K562 (cell line): Measurements from ENCODE around the gene CCDC106. TPM values are rescaled to one million over a fixed set of nuclear protein-coding genes. Genes with fewer than 3 reads are reported as not detected.

Source experiments
- ATAC-seq: fragments of 200-7000 bp; cut with Tn5 transposase; 3 replicates; pipeline ENCODE4 v1.9.1; 2020; ENCODE audit warnings: moderate library complexity
- BruUV-seq: library from RNA; stranded (reverse); fragments of 400-500 nt; replicated peaks from 2 replicates; lab custom pipeline; 2021; lab: Mats Ljungman, UMichigan
- CTCF ChIA-PET: fragments of 300-600 bp; formaldehyde crosslinking; extraction: SDS; loops from one replicate; lab custom pipeline; 2021; ENCODE audit warnings: low intra/inter-chr PET ratio; lab: Yijun Ruan, JAX
- POLR2A ChIA-PET: fragments of 300-600, 350-650 bp; sonication (Branson Sonifier 250); formaldehyde crosslinking; extraction: SDS; loops from one replicate; lab custom pipeline; 2021; ENCODE audit warnings: antibody characterized with exemption, inconsistent platforms; lab: Yijun Ruan, JAX
- DNase-seq, 4 experiments: peaks; one replicate each; pipeline versions ENCODE4 v3.0.0 to v3.0.0-alpha.2; 2011 to 2018; ENCODE audit warnings: low spot score in 3 of 4, mixed read lengths in 3 of 4; ENCODE audit errors: extremely low read depth in 1 of 4
- FAIRE-seq: peaks from 2 replicates; lab custom pipeline; 2011; peaks lifted over from hg19 to GRCh38; lab: Jason Lieb, UNC
- H2AFZ ChIP-seq: 2 replicates; pipeline ENCODE4 v1.6.0; 2011; ENCODE audit warnings: low read depth, low read length, control low read depth, inconsistent platforms
- H3K27ac ChIP-seq: fragments of 200-600 bp; 3 replicates; pipeline ENCODE4 v1.8.0; 2011; ENCODE audit warnings: low read depth, mild to moderate bottlenecking, control low read depth, inconsistent platforms, low read length, moderate library complexity, mixed read lengths; ENCODE audit errors: extremely low read depth
- H3K27me3 ChIP-seq, 2 experiments: fragments of 300-600 bp in 1 of 2; 2 replicates in 1 of 2; 3 replicates in 1 of 2; pipeline versions ENCODE4 v1.6.0 to v1.8.0; 2011; ENCODE audit warnings: inconsistent platforms in 2 of 2, low read length in 2 of 2, mild to moderate bottlenecking in 1 of 2, mixed read lengths in 1 of 2, moderate library complexity in 1 of 2; ENCODE audit not compliant: control insufficient read depth in 2 of 2, insufficient read depth in 2 of 2
- H3K36me3 ChIP-seq: fragments of 300-600 bp; 3 replicates; pipeline ENCODE4 v1.8.0; 2011; ENCODE audit warnings: mild to moderate bottlenecking, low read length, inconsistent platforms; ENCODE audit not compliant: control insufficient read depth, insufficient read depth
- H3K4me1 ChIP-seq, 2 experiments: fragments of 200-600 bp in 1 of 2; replicated peaks in 1 of 2; 2 replicates in 1 of 2; 3 replicates in 1 of 2; pipeline versions ENCODE4 v1.5.1 to v1.8.0; 2011; ENCODE audit warnings: inconsistent platforms in 2 of 2, low read length in 2 of 2, mild to moderate bottlenecking in 1 of 2, mixed read lengths in 1 of 2, moderate library complexity in 1 of 2; ENCODE audit not compliant: control insufficient read depth in 2 of 2, insufficient read depth in 2 of 2
- H3K4me2 ChIP-seq: 2 replicates; pipeline ENCODE4 v1.6.1; 2011; ENCODE audit warnings: low read length, control low read depth, inconsistent platforms, mixed read lengths; ENCODE audit not compliant: insufficient read depth
- H3K4me3 ChIP-seq: fragments of 200-600 bp; sonication (generic), shearing (Covaris generic); 2 replicates; pipeline ENCODE4 v1.5.1; 2016; ENCODE audit warnings: control low read depth, inconsistent platforms
- H3K79me2 ChIP-seq: fragments of 200-600 bp; 3 replicates; pipeline ENCODE4 v1.8.0; 2011; ENCODE audit warnings: low read length, inconsistent platforms; ENCODE audit not compliant: control insufficient read depth, insufficient read depth
- H3K9ac ChIP-seq, 2 experiments: 2 replicates each; pipeline versions ENCODE4 v1.6.0 to v1.6.1; 2011; ENCODE audit warnings: low read depth in 2 of 2, low read length in 2 of 2, control low read depth in 1 of 2, inconsistent platforms in 1 of 2, mild to moderate bottlenecking in 1 of 2, mixed read lengths in 1 of 2; ENCODE audit not compliant: insufficient read depth in 1 of 2
- H3K9me1 ChIP-seq: one replicate; pipeline ENCODE4 v1.6.0; 2011; ENCODE audit warnings: inconsistent platforms, mild to moderate bottlenecking, low read length, moderate library complexity; ENCODE audit not compliant: control insufficient read depth, insufficient read depth
- H3K9me3 ChIP-seq: replicated peaks from 2 replicates; pipeline ENCODE4 v1.5.1; 2011; ENCODE audit warnings: low read depth, low read length, inconsistent platforms; ENCODE audit not compliant: control insufficient read depth, insufficient read depth
- H4K20me1 ChIP-seq: replicated peaks from 2 replicates; pipeline ENCODE4 v1.6.1; 2011; ENCODE audit warnings: low read length, inconsistent platforms, mixed read lengths; ENCODE audit not compliant: control insufficient read depth, insufficient read depth
- DPF2 ChIP-seq: fragments of 450-650 bp; IDR thresholded peaks from 2 replicates; pipeline ENCODE4 v1.6.1; 2016
- POLR2G ChIP-seq: fragments of 200-400 bp; formaldehyde crosslinking; IDR thresholded peaks from 2 replicates; pipeline ENCODE4 v1.6.1; 2017; ENCODE audit warnings: low read depth, mild to moderate bottlenecking, antibody characterized with exemption, low read length, moderate library complexity
- RBFOX2 ChIP-seq: fragments of 200-400 bp; formaldehyde crosslinking; IDR thresholded peaks from 2 replicates; pipeline ENCODE4 v1.6.1; 2017; ENCODE audit warnings: low read depth, mild to moderate bottlenecking, low read length, moderate library complexity
- RBM22 ChIP-seq: fragments of 200-400 bp; formaldehyde crosslinking; IDR thresholded peaks from 2 replicates; pipeline ENCODE4 v1.6.1; 2018; ENCODE audit warnings: low read length, low read depth; ENCODE audit not compliant: poor library complexity, severe bottlenecking
- WGBS: fragments of 100-300 bp; shearing (Covaris generic); methylation state at CpG from one replicate; pipeline ENCODE4 v1.1.6; 2016; ENCODE audit warnings: low coverage, mixed read lengths; ENCODE audit not compliant: insufficient coverage; ENCODE audit errors: missing lambda C conversion rate; 5-methylcytosine and 5-hydroxymethylcytosine counted together
- in situ Hi-C: fragments of 300-500 bp; cut with MboI; formaldehyde crosslinking; loops from 4 replicates; pipeline ENCODE4 v1.15.0; 2018; ENCODE audit warnings: inconsistent platforms, mixed read lengths
- intact Hi-C: fragments of 100-400 bp; cut with micrococcal nuclease; formaldehyde crosslinking; loops from 2 replicates; pipeline ENCODE4 v1.14.2; 2022
- polyA plus RNA-seq, 8 experiments: library from polyadenylated mRNA; depleted of rRNA in 4 of 8; stranded (reverse) in 5 of 8; unstranded in 3 of 8; fragments of >200 nt; fragmentation: Nextera tagmentation in 2 of 8; fragmentation: Illumina TruSeq in 1 of 8; extraction: Ambion mirVana in 2 of 8; extraction: Trizol in 1 of 8; gene quantifications; 2 replicates each; pipeline versions ENCODE4 v1.2.1 to v1.2.3, GENCODE V29; 2011 to 2014; ENCODE audit warnings: inconsistent platforms in 1 of 8, missing spikeins in 1 of 8
- total RNA-seq, 7 experiments: library from RNA; depleted of rRNA in 6 of 7; stranded (reverse); fragments of >200 nt in 6 of 7; fragmentation: Illumina TruSeq in 2 of 7; extraction: Trizol in 2 of 7; gene quantifications; 2 replicates each; pipeline versions ENCODE4 v1.2.1 to v1.2.3, GENCODE V29; 2011 to 2021; ENCODE audit warnings: low replicate concordance in 1 of 7
- TF ChIP-seq, protein P1 (sequence below): fragments of 450-650 bp; IDR thresholded peaks from 2 replicates; pipeline ENCODE4 v1.6.1; 2018; ENCODE audit not compliant: partially characterized antibody
- TF ChIP-seq, protein P2 (sequence below): sonication (generic); formaldehyde crosslinking; IDR thresholded peaks from 2 replicates; pipeline ENCODE4 v1.8.0; 2022; ENCODE audit warnings: missing genetic modification reagents, mild to moderate bottlenecking, moderate library complexity, borderline replicate concordance

The CCDC106 gene
- total and polyA plus RNA-seq, 9 of the 15 experiments (the other 6 are each of a cell fraction or from before 2014, with no cell fraction given), result 0.10 to 27.5 (median 15.0) TPM; not detected in 1

DNA sequence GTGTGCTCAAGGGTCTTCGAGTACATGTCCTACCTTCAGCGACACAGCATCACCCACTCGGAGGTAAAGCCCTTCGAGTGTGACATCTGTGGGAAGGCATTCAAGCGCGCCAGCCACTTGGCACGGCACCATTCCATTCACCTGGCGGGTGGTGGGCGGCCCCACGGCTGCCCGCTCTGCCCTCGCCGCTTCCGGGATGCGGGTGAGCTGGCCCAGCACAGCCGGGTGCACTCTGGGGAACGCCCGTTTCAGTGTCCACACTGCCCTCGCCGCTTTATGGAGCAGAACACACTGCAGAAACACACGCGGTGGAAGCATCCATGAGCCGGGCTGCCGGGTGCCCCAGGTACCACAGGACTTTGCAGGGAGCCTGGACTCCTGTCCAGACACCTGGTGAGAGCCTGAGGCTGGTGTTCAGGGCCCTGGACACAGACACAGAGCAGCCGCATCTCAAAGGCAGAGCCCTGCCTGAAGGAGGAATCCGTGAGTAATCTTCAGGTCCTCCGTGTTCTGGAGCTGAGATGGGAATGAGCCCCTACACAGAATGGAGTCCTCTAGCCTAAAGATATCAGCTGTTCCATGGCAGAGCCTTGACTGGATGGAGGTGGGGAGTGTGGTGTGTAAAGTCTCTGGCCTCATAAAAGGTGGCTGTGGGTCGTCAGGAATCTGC is 3.0 kb upstream of the CCDC106 start:
- 86% methylated on average over 11 of the region's 28 CpGs for WGBS
- no peak for DNase-seq
- Histone ChIP-seq H3K36me3 (peaks cover 29% of the 10 kb centered on the region; the same call in 2 of the 3 replicates), H3K4me3 (peak overlapping the region; percentile 94), H3K9ac (peak overlapping the region; percentile 88 to 98; a peak in 3 of 4 replicates), H3K9me3 (no peaks in the 10 kb centered on the region), H3K4me1 (peaks cover 42 to 77% of the 10 kb centered on the region in 2 experiments), H4K20me1 (no peaks in the 10 kb centered on the region), H2AFZ (no peak overlapping the region), H3K27me3 (no peaks in the 10 kb centered on the region), H3K4me2 (peak overlapping the region; percentile 90), H3K79me2 (peaks cover 79% of the 10 kb centered on the region), H3K27ac (no peak overlapping the region; the same call in 2 of the 3 replicates), H3K9me1 (no peaks in the 10 kb centered on the region)
- peak; percentile 85 for TF ChIP-seq RBM22
- TF ChIP-seq, protein P1, sequence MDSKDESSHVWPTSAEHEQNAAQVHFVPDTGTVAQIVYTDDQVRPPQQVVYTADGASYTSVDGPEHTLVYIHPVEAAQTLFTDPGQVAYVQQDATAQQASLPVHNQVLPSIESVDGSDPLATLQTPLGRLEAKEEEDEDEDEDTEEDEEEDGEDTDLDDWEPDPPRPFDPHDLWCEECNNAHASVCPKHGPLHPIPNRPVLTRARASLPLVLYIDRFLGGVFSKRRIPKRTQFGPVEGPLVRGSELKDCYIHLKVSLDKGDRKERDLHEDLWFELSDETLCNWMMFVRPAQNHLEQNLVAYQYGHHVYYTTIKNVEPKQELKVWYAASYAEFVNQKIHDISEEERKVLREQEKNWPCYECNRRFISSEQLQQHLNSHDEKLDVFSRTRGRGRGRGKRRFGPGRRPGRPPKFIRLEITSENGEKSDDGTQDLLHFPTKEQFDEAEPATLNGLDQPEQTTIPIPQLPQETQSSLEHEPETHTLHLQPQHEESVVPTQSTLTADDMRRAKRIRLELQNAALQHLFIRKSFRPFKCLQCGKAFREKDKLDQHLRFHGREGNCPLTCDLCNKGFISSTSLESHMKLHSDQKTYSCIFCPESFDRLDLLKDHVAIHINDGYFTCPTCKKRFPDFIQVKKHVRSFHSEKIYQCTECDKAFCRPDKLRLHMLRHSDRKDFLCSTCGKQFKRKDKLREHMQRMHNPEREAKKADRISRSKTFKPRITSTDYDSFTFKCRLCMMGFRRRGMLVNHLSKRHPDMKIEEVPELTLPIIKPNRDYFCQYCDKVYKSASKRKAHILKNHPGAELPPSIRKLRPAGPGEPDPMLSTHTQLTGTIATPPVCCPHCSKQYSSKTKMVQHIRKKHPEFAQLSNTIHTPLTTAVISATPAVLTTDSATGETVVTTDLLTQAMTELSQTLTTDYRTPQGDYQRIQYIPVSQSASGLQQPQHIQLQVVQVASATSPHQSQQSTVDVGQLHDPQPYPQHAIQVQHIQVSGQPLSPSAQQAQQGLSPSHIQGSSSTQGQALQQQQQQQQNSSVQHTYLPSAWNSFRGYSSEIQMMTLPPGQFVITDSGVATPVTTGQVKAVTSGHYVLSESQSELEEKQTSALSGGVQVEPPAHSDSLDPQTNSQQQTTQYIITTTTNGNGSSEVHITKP, result peak; percentile 10
- TF ChIP-seq, protein P2, sequence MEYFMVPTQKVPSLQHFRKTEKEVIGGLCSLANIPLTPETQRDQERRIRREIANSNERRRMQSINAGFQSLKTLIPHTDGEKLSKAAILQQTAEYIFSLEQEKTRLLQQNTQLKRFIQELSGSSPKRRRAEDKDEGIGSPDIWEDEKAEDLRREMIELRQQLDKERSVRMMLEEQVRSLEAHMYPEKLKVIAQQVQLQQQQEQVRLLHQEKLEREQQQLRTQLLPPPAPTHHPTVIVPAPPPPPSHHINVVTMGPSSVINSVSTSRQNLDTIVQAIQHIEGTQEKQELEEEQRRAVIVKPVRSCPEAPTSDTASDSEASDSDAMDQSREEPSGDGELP (CRISPR knock-in tag), result peak; percentile 1; the same call in 1 of the 2 replicates
- no peak for TF ChIP-seq DPF2
- TF ChIP-seq RBFOX2, result peak; percentile 67
- TF ChIP-seq POLR2G, result peak; percentile 80
- ATAC-seq, result no peak
- no TSS peak for BruUV-seq
- FAIRE-seq, result no peak
- in situ Hi-C loops, result loop anchor here (25.0 kb wide), 2 partner anchors 508 to 667 kb away; partner anchors contain the start of genes TNNT1 and ZSCAN5A
- intact Hi-C loops, result no loop called here
- CTCF ChIA-PET, result interaction anchor here (1.0 kb wide), 1 partner anchor 9 kb away, joined by 3 read pairs; no protein-coding TSS in a partner anchor
- POLR2A ChIA-PET, result interaction anchor here (0.9 to 1.2 kb wide), 2 partner anchors 9 to 27 kb away, joined by 3 to 6 read pairs; partner anchors contain the start of gene U2AF2
